HG03342 (cell line): Measurements from ENCODE around the gene KRTAP2-2.
"Not testable (repeated sequence)": the region's sequence is repeated elsewhere in the genome, so short reads cannot be mapped to it uniquely, and the experiment has no call there.

Experiments used
- ATAC-seq: cut with Tn5 transposase; IDR thresholded peaks from one replicate; pipeline ENCODE4 v1.9.1; 2021; ENCODE audit warnings: mild to moderate bottlenecking, moderate library complexity; ENCODE audit not compliant: unreplicated experiment

Gene KRTAP2-2

GRCh38 chr17:41055130-41055529 lies at the start of gene KRTAP2-2:
KRTAP2-2 (minus strand) TSS chr17:41055230; CDS start chr17:41055211, 19 bp downstream.
- ATAC-seq: not testable (repeated sequence)

GRCh38 chr17:41104386-41105038 lies 49.5 kb upstream of the KRTAP2-2 start:
- ATAC-seq: not testable (repeated sequence)

GRCh38 chr17:41103896-41104295 lies 48.9 kb upstream of the KRTAP2-2 start:
- no peak for ATAC-seq

- no peak for ATAC-seq
Observed at GRCh38 chr17:41101586-41102259, 46.7 kb upstream of the KRTAP2-2 start, which contains the start of gene KRTAP4-16. KRTAP4-16 (minus strand) TSS chr17:41102209; CDS start chr17:41102209, 0 bp downstream.

GRCh38 chr17:41099682-41100480 lies 44.9 kb upstream of the KRTAP2-2 start:
- not testable (repeated sequence) for ATAC-seq

GRCh38 chr17:41098481-41098880 lies 43.5 kb upstream of the KRTAP2-2 start:
- ATAC-seq: no peak

- no peak for ATAC-seq
Observed at GRCh38 chr17:41098042-41098441, 43.0 kb upstream of the KRTAP2-2 start, which contains the start of gene KRTAP4-8. KRTAP4-8 (minus strand) TSS chr17:41098142; CDS start chr17:41098084, 58 bp downstream.

- no peak for ATAC-seq
Observed at GRCh38 chr17:41096055-41096454, 41.0 kb upstream of the KRTAP2-2 start.

GRCh38 chr17:41088760-41089352 lies 33.8 kb upstream of the KRTAP2-2 start:
- not testable (repeated sequence) for ATAC-seq

GRCh38 chr17:41084100-41084856 lies 29.2 kb upstream of the KRTAP2-2 start, which contains the start of gene KRTAP4-7:
KRTAP4-7 (plus strand) TSS chr17:41084150; CDS start chr17:41084207, 57 bp downstream.
- not testable (repeated sequence) for ATAC-seq

GRCh38 chr17:41083427-41083826 lies 28.4 kb upstream of the KRTAP2-2 start:
- ATAC-seq: not testable (repeated sequence)

GRCh38 chr17:41082626-41083025 lies 27.6 kb upstream of the KRTAP2-2 start:
- no peak for ATAC-seq

- no peak for ATAC-seq
Observed at GRCh38 chr17:41076788-41077187, 21.8 kb upstream of the KRTAP2-2 start.

- no peak for ATAC-seq
Observed at GRCh38 chr17:41073676-41074075, 18.6 kb upstream of the KRTAP2-2 start.

- no peak for ATAC-seq
Observed at GRCh38 chr17:41071606-41072360, 16.8 kb upstream of the KRTAP2-2 start.

- no peak for ATAC-seq
Observed at GRCh38 chr17:41069031-41069430, 14.0 kb upstream of the KRTAP2-2 start.

- no peak for ATAC-seq
Observed at GRCh38 chr17:41067281-41067680, 12.3 kb upstream of the KRTAP2-2 start.

- no peak for ATAC-seq
Observed at GRCh38 chr17:41065829-41066624, 11.0 kb upstream of the KRTAP2-2 start, which contains the start of gene KRTAP2-4. KRTAP2-4 (minus strand) TSS chr17:41065879; CDS start chr17:41065845, 34 bp downstream.
